Measurements from ENCODE around the gene ZNF507.

The ZNF507 gene

GRCh38 chr19:32406161-32407003 lies 61.0 kb downstream of the ZNF507 start:
- H3K4me3 ChIP-seq (ENCODE audit: low read depth, low read length), result peak overlapping the region; percentile 98
- no peak for DNase-seq (ENCODE audit: low read depth)
- TF ChIP-seq, protein P1, sequence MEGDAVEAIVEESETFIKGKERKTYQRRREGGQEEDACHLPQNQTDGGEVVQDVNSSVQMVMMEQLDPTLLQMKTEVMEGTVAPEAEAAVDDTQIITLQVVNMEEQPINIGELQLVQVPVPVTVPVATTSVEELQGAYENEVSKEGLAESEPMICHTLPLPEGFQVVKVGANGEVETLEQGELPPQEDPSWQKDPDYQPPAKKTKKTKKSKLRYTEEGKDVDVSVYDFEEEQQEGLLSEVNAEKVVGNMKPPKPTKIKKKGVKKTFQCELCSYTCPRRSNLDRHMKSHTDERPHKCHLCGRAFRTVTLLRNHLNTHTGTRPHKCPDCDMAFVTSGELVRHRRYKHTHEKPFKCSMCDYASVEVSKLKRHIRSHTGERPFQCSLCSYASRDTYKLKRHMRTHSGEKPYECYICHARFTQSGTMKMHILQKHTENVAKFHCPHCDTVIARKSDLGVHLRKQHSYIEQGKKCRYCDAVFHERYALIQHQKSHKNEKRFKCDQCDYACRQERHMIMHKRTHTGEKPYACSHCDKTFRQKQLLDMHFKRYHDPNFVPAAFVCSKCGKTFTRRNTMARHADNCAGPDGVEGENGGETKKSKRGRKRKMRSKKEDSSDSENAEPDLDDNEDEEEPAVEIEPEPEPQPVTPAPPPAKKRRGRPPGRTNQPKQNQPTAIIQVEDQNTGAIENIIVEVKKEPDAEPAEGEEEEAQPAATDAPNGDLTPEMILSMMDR (IDR thresholded peaks at IDR 0.05; ENCODE audit: insufficient read depth, low read depth, low read length, missing control alignments), result no peak

DNA sequence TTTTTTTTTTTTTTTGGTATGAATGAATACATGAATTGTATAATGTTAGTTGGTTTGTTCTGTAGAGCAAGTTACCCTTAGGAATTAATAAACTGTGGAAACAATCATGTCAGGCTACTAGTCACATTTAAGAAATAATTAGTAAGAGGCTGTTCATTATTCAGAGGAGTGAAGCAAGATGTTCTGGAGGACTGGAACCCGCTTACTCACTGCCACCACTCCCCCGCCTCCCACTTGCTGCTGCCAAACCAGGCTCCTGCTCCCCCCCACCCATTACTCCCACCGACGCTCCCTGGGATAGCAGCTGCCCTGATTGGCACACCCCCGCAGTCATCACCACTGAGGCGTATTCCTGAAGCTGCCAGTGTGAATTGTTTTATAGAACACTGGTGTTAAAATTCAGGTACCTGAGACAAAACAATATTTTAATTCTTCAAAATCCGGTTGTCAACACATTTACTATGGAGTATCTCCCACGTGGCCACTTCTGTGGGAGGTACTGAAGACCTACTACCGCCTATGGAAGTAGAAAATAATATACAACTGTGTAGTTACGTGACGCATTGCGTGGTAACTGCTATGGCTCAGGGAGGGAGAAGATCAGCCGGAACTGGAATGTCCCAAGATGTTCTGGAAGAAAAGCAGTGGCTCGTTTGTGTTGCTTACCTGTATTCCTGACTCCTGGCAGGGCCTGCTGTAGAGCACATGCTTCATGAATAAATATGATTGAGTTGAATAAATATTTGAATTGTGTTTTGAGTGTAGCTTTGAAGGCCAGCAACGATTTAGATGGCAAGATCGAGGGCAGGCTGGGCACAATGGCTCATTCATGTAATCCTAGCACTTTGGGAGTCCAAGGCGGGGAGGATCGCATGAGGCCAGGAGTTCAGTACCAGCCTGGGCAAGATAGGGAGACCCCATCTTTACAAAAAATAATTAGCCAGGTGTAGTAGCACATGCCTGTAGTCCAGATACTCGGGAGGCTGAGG lies 61.9 kb downstream of the ZNF507 start:
- no peak overlapping the region for H3K4me3 ChIP-seq (ENCODE audit: low read depth, low read length)
- no peak for DNase-seq (ENCODE audit: low read depth)
- TF ChIP-seq, protein P1 (IDR thresholded peaks at IDR 0.05; ENCODE audit: insufficient read depth, low read depth, low read length, missing control alignments), result no peak

DNA sequence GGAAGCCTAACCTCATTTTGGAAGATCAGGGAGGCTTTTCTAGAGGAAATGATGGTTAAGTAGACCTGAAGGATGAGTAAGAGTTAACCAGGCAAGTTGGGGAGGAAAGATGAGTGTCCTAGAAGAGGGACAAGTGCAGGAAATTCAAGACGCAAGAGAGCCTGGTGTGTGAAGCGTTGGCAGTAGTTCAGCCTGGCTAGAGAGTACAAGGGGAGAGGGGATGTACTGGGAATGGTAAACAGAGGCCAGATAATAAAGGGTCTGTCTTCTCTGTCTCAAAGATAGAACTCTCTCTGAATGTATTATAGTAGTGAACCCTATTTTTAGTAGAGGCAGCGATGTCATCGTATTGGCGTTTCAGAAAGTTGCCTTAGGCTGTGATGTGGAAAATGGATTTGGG lies 69.8 kb downstream of the ZNF507 start:
- no peak for DNase-seq (ENCODE audit: low read depth)
- H3K4me3 ChIP-seq (ENCODE audit: low read depth, low read length), result no peak overlapping the region
- TF ChIP-seq, protein P1 (IDR thresholded peaks at IDR 0.05; ENCODE audit: insufficient read depth, low read depth, low read length, missing control alignments), result no peak

DNA sequence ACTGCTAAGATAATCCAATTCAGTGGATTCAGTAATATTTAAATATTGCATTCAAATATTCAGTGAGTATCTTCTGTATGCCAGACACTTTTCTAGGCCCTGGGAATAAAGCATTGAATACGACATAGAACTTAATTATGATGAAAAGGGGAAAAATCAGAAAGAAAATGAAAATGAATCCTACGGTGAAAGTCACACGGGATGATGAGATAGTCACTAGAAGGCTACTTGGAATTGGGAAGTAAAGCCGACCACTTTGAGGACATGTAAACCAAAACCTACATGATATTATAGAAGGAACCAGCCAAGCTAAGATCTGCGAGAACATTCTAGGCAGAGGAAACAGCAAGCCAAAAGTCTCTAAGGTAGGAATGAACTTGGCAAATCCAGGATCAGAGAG lies 70.3 kb downstream of the ZNF507 start:
- TF ChIP-seq, protein P1 (IDR thresholded peaks at IDR 0.05; ENCODE audit: insufficient read depth, low read depth, low read length, missing control alignments), result no peak
- DNase-seq (ENCODE audit: low read depth), result no peak
- no peak overlapping the region for H3K4me3 ChIP-seq (ENCODE audit: low read depth, low read length)

GRCh38 chr19:32416749-32417456 lies 71.5 kb downstream of the ZNF507 start:
- DNase-seq (ENCODE audit: low read depth), result no peak
- no peak overlapping the region for H3K4me3 ChIP-seq (ENCODE audit: low read depth, low read length)

DNA sequence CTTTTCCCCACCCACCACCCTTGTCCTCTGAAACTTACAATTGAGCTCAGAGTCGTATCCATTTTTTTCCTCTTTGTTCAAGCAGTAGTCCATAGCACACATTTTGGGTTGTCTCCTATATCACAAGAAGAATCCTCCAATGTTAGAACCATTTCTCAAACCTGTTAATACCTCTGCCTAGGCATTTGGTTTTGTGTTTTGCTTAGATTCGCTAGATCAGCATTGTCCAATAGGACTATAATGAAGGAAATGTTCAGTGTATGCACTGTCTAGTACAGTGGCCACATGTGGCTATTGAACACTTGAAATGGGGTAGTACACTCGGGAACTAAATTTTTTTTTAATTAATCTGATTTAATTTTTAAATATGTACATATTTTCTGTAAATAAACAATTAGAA lies 72.7 kb downstream of the ZNF507 start:
- no peak for DNase-seq (ENCODE audit: low read depth)
- no peak overlapping the region for H3K4me3 ChIP-seq (ENCODE audit: low read depth, low read length)
- TF ChIP-seq, protein P1 (IDR thresholded peaks at IDR 0.05; ENCODE audit: insufficient read depth, low read depth, low read length, missing control alignments), result no peak

More at GRCh38 chr19:32416749-32417456, 71.5 kb downstream of the ZNF507 start:
- TF ChIP-seq, protein P1 (IDR thresholded peaks at IDR 0.05; ENCODE audit: insufficient read depth, low read depth, low read length, missing control alignments), result no peak

All from GM12865 (cell line).